Measurements from ENCODE around the gene TECR. TPM values are rescaled to one million over a fixed set of nuclear protein-coding genes. Genes with fewer than 3 reads are reported as not detected.
"Not testable (repeated sequence)": the region's sequence is repeated elsewhere in the genome, so short reads cannot be mapped to it uniquely, and the experiment has no call there.

TECR gene
- total RNA-seq, 1 donor from 2014 or later, result 186 TPM

DNA sequence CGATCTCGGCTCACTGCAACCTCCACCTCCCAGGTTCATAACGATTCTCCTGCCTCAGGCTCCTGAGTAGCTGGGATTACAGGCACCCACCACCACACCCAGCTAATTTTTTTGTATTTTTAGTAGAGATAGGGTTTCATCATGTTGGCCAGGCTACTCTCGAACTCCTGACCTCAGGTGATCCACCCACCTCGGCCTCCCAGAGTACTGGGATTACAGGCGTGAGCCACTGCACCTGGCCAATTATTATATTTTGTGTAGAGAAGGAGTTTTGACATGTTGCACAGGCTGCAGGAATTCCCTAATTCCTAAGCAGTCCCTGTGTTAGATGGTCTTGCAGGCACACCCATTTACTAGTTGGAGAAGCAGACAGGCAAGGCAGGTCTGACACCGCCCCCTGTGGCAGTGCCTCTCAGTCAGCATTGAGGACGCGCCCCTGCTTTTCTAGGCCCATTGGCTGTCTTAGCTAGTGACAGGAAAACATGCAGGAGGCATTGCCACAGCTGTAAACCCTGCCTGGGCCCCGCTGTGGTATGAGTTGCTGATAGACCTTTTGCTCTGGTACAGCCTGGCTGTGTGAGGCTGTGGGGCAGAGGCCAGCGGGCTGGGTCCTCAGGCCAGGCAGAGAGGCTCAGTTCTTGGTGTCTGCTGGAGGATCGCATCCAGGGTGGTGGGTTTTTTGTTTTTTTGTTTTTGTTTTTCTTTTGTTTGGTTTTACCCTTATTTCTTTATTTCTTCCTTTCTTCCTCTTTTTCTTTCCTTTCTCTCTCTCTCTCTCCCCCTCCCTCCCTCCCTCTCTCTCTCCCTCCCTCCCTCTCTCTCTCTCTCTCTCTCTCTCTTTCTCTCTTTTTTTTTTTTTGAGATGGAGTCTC is 22.0 kb downstream of the TECR start:
- H3K9me3 Mint-ChIP-seq (ENCODE audit: low read depth); H3K36me3 Mint-ChIP-seq (ENCODE audit: insufficient read depth); H3K27ac Mint-ChIP-seq; H3K27me3 Mint-ChIP-seq; H3K4me3 Mint-ChIP-seq (ENCODE audit: low read depth): not testable (repeated sequence)
- TF ChIP-seq, protein P1, sequence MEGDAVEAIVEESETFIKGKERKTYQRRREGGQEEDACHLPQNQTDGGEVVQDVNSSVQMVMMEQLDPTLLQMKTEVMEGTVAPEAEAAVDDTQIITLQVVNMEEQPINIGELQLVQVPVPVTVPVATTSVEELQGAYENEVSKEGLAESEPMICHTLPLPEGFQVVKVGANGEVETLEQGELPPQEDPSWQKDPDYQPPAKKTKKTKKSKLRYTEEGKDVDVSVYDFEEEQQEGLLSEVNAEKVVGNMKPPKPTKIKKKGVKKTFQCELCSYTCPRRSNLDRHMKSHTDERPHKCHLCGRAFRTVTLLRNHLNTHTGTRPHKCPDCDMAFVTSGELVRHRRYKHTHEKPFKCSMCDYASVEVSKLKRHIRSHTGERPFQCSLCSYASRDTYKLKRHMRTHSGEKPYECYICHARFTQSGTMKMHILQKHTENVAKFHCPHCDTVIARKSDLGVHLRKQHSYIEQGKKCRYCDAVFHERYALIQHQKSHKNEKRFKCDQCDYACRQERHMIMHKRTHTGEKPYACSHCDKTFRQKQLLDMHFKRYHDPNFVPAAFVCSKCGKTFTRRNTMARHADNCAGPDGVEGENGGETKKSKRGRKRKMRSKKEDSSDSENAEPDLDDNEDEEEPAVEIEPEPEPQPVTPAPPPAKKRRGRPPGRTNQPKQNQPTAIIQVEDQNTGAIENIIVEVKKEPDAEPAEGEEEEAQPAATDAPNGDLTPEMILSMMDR (IDR thresholded peaks at IDR 0.05; ENCODE audit: unreplicated experiment), result peak; percentile 40
- peak; percentile 25 for DNase-seq (ENCODE audit: low spot score, unreplicated experiment)
- H3K4me1 Mint-ChIP-seq (ENCODE audit: low read depth), result peaks cover 15% of the 10 kb centered on the region

DNA sequence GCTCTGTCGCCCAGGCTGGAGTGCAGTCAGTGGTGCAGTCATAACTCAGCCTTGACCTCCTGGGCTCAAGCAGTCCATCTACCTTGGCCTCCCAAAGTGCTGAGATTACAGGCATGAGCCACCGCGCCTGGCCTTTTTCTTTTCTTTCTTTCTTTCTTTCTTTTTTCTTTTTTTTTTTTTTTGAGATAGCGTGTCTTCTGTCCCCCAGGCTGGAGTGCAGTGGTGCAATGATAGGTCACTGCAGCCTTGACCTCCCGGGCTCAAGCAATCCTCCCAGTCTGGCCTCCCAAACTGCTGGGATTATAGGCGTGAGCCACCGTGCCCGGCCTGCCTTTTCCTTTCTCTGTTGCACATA is 22.6 kb downstream of the TECR start:
- H3K36me3 Mint-ChIP-seq (ENCODE audit: insufficient read depth); H3K9me3 Mint-ChIP-seq (ENCODE audit: low read depth); H3K27me3 Mint-ChIP-seq; H3K4me3 Mint-ChIP-seq (ENCODE audit: low read depth); DNase-seq (ENCODE audit: low spot score, unreplicated experiment): not testable (repeated sequence)
- Mint-ChIP-seq H3K4me1 (ENCODE audit: low read depth) (peaks cover 18% of the 10 kb centered on the region), H3K27ac (peak overlapping the region; percentile 81)

DNA sequence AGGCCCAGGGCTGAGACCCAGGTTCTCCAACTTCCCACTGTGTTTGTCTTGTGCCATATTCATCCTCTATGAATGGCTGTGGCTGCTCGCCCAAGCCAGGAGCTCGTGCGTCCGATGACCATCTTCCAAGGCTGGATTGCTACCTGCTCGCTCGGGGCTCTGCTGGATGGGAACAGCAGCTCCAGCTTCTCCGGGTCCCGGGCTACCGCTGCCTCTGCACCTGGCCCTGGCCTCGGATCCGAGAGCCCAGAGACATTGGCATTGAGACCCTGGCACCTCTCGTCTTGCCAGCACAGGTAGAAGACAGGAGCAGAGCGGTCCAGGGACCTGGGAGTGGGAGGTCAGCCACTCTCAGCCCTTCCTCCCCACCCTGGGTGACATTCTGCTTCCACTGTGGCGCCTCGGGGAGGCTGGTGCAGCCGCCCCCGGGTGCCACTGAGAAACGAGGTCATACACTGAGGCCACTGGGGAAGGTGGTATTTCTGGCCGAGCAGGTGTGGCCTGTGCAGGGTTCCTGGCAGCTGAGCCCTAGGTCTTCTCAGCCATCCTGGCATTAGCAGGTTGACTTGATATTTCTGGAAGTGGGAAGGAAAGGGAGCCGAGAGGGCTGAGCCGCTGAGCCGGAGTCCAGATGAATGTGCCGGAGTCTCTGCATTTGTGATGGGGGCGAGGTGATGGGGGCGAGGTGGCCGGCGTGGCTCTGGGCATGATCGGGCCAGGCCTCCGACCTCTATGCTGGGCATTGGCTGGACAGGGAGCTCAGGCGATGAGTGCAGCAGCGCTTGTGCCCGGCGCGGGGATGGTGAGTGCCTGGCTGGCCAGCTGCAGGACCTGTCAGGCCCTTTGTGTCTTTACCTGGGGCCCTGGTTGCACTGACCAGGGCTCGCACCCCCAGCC is 23.9 kb downstream of the TECR start:
- peaks cover 18% of the 10 kb centered on the region for H3K4me1 Mint-ChIP-seq (ENCODE audit: low read depth)

GRCh38 chr19:14553939-14554243 is 24.5 kb downstream of the TECR start:
- Mint-ChIP-seq H3K9me3 (ENCODE audit: low read depth) (no peaks in the 10 kb centered on the region), H3K4me3 (ENCODE audit: low read depth) (no peak overlapping the region), H3K27me3 (no peaks in the 10 kb centered on the region), H3K27ac (peak overlapping the region; percentile 33), H3K36me3 (ENCODE audit: insufficient read depth) (peaks cover 1% of the 10 kb centered on the region), H3K4me1 (ENCODE audit: low read depth) (peaks cover 18% of the 10 kb centered on the region)
- no peak for DNase-seq (ENCODE audit: low spot score, unreplicated experiment)
- TF ChIP-seq, protein P1 (IDR thresholded peaks at IDR 0.05; ENCODE audit: unreplicated experiment), result no peak

More for the DNA sequence above, 23.9 kb downstream of the TECR start:
- H3K27ac Mint-ChIP-seq, result no peak overlapping the region
- H3K36me3 Mint-ChIP-seq (ENCODE audit: insufficient read depth), result peaks cover 1% of the 10 kb centered on the region
- DNase-seq (ENCODE audit: low spot score, unreplicated experiment), result no peak
- TF ChIP-seq, protein P1 (IDR thresholded peaks at IDR 0.05; ENCODE audit: unreplicated experiment), result no peak
- H3K27me3 Mint-ChIP-seq, result no peaks in the 10 kb centered on the region
- H3K4me3 Mint-ChIP-seq (ENCODE audit: low read depth), result no peak overlapping the region
- no peaks in the 10 kb centered on the region for H3K9me3 Mint-ChIP-seq (ENCODE audit: low read depth)

GRCh38 chr19:14554382-14554812 is 25.0 kb downstream of the TECR start:
- Mint-ChIP-seq H3K4me1 (ENCODE audit: low read depth) (peaks cover 18% of the 10 kb centered on the region), H3K36me3 (ENCODE audit: insufficient read depth) (peaks cover 1% of the 10 kb centered on the region), H3K27me3 (no peaks in the 10 kb centered on the region), H3K9me3 (ENCODE audit: low read depth) (no peaks in the 10 kb centered on the region), H3K4me3 (ENCODE audit: low read depth) (no peak overlapping the region), H3K27ac (no peak overlapping the region)
- TF ChIP-seq, protein P1 (IDR thresholded peaks at IDR 0.05; ENCODE audit: unreplicated experiment), result no peak
- DNase-seq (ENCODE audit: low spot score, unreplicated experiment), result no peak
